Astrocyte (in vitro differentiated cells and primary cell): ENCODE data around the gene ZNF121. TPM values are rescaled to one million over a fixed set of nuclear protein-coding genes. Genes with fewer than 3 reads are reported as not detected.
A peak's percentile ranks its signal among the peaks of the same experiment; 100 is the strongest.

Experiments
- DNase-seq: peaks from one replicate; pipeline ENCODE4 v3.0.0-alpha.2; 2010; ENCODE audit warnings: low read depth
- FAIRE-seq: peaks from 2 replicates; lab custom pipeline; 2011; peaks lifted over from hg19 to GRCh38; lab: Jason Lieb, UNC
- H2AFZ ChIP-seq: 2 replicates; pipeline ENCODE4 v1.6.0; 2012; ENCODE audit warnings: low read depth, low read length, inconsistent platforms
- H3K27ac ChIP-seq: 2 replicates; pipeline ENCODE4 v1.5.1; 2011; ENCODE audit warnings: low read depth, low read length, inconsistent platforms
- H3K27me3 ChIP-seq: 2 replicates; pipeline ENCODE4 v1.6.0; 2011; ENCODE audit warnings: low read length, inconsistent platforms; ENCODE audit not compliant: insufficient read depth
- H3K36me3 ChIP-seq: 2 replicates; pipeline ENCODE4 v1.5.1; 2011; ENCODE audit warnings: low read length, inconsistent platforms; ENCODE audit not compliant: insufficient read depth
- H3K4me1 ChIP-seq: 2 replicates; pipeline ENCODE4 v1.5.1; 2011; ENCODE audit warnings: low read length, inconsistent platforms; ENCODE audit not compliant: insufficient read depth
- H3K4me2 ChIP-seq: 2 replicates; pipeline ENCODE4 v1.6.0; 2012; ENCODE audit warnings: low read length, inconsistent platforms
- H3K4me3 ChIP-seq: 2 replicates; pipeline ENCODE4 v1.5.1; 2011; ENCODE audit warnings: low read depth, mild to moderate bottlenecking, low read length, inconsistent platforms; ENCODE audit not compliant: insufficient read depth
- H3K79me2 ChIP-seq: 2 replicates; pipeline ENCODE4 v1.6.0; 2012; ENCODE audit warnings: mild to moderate bottlenecking, low read length, inconsistent platforms; ENCODE audit not compliant: insufficient read depth
- H3K9ac ChIP-seq: 2 replicates; pipeline ENCODE4 v1.6.0; 2012; ENCODE audit warnings: mild to moderate bottlenecking, low read length, inconsistent platforms
- H3K9me3 ChIP-seq: 2 replicates; pipeline ENCODE4 v1.5.1; 2012; ENCODE audit warnings: low read depth, mild to moderate bottlenecking, low read length, inconsistent platforms; ENCODE audit not compliant: insufficient read depth
- H4K20me1 ChIP-seq: 2 replicates; pipeline ENCODE4 v1.6.0; 2012; ENCODE audit warnings: low read length, inconsistent platforms; ENCODE audit not compliant: insufficient read depth
- H3K27ac Mint-ChIP-seq: one replicate; pipeline ENCODE4 v1.8.0; 2021; ENCODE audit warnings: mild to moderate bottlenecking, mixed read lengths; ENCODE audit not compliant: unreplicated experiment
- H3K27me3 Mint-ChIP-seq: one replicate; pipeline ENCODE4 v1.8.0; 2021; ENCODE audit warnings: low read depth, mixed read lengths; ENCODE audit not compliant: unreplicated experiment
- H3K36me3 Mint-ChIP-seq: one replicate; pipeline ENCODE4 v1.8.0; 2021; ENCODE audit warnings: low read depth, mixed read lengths; ENCODE audit not compliant: unreplicated experiment
- H3K4me1 Mint-ChIP-seq: one replicate; pipeline ENCODE4 v1.8.0; 2021; ENCODE audit warnings: low read depth, mixed read lengths; ENCODE audit not compliant: unreplicated experiment
- H3K4me3 Mint-ChIP-seq: one replicate; pipeline ENCODE4 v1.8.0; 2021; ENCODE audit warnings: mild to moderate bottlenecking, moderate library complexity, mixed read lengths; ENCODE audit not compliant: unreplicated experiment
- H3K9me3 Mint-ChIP-seq: one replicate; pipeline ENCODE4 v1.8.0; 2021; ENCODE audit warnings: mild to moderate bottlenecking, mixed read lengths; ENCODE audit not compliant: unreplicated experiment
- CTCF ChIP-seq: IDR thresholded peaks from 2 replicates; pipeline ENCODE4 v1.5.1; 2011; ENCODE audit warnings: low read depth, mild to moderate bottlenecking, inconsistent platforms, low read length, moderate library complexity; ENCODE audit not compliant: insufficient read depth
- EZH2 ChIP-seq: IDR thresholded peaks from 2 replicates; pipeline ENCODE4 v1.6.1; 2012; ENCODE audit warnings: mild to moderate bottlenecking, low read length, inconsistent platforms; ENCODE audit not compliant: insufficient read depth
- total RNA-seq: library from RNA; stranded (reverse); gene quantifications from 2 replicates; pipeline ENCODE4 v1.2.1, GENCODE V29; 2021

The ZNF121 gene
- total RNA-seq, 1 donor from 2014 or later = 72.6 TPM

DNA sequence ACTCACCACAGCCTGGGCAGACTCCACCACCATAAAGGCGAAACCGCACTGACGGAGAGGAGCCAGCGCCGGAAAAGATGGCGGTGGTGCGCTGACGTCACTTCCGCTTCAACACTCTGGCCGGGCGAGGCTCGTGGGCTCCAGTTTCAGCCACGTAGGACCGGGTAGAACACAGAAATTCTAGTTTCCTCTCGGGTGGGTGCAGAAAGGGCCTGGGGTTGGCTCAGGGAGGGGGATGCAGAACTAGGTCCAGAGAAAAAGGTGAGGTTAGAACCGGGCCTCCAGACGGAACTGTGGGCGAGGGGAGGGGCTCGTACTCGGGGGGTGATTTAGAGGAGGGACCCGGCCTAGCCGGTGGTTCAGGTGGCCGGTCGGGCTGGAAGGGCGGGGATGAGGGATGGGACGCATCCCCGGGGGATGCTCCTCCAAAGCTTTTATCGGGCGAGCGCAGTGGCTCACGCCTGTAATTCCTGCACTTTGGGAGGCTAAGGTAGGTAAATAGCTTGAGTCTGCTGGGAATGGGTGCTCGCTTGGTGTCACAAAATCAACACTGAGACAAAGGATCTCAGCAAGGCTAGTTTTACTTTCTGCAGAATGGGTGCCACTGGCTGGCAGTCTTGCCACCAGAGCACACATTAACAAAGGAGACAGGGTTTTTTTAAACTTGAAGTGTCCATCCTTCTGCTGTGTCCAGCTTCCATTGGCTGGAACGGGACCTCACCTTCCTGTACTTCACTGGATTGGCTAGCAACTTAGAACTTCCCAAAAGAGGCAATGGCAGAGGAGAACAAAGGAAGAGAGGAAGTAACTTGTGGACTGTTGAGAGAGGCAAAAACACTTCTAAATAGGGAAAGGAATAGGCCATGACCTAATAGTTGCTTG lies 37.1 kb upstream of the ZNF121 start, which contains the start of gene ZNF561:
ZNF561 (minus strand) TSS at position 77 of the 882 bp plus-strand sequence. CDS start 1,776 bp downstream, outside the sequence.
- Mint-ChIP-seq H3K27ac (peak within 1 kb of the TSS; percentile 100), H3K27me3 (no peaks in the 10 kb centered on the region), H3K9me3 (no peaks in the 10 kb centered on the region), H3K4me1 (peaks cover 28% of the 10 kb centered on the region), H3K4me3 (peak within 1 kb of the TSS; percentile 97), H3K36me3 (peaks cover 26% of the 10 kb centered on the region)
- peak within 1 kb of the TSS; percentile 87 for H3K4me2 ChIP-seq
- H4K20me1 ChIP-seq = no peaks in the 10 kb centered on the region
- peaks cover 21% of the 10 kb centered on the region for H3K36me3 ChIP-seq
- peaks cover 4% of the 10 kb centered on the region for H3K9me3 ChIP-seq
- peak within 1 kb of the TSS; percentile 88 for H2AFZ ChIP-seq
- H3K9ac ChIP-seq = peak within 1 kb of the TSS; percentile 92
- peaks cover 28% of the 10 kb centered on the region for H3K79me2 ChIP-seq
- no peak for FAIRE-seq
- H3K4me3 ChIP-seq = peak within 1 kb of the TSS; percentile 98
- TF ChIP-seq EZH2 (no peak), CTCF (no peak)
- peaks cover 13% of the 10 kb centered on the region for H3K4me1 ChIP-seq
- no peaks in the 10 kb centered on the region for H3K27me3 ChIP-seq
- H3K27ac ChIP-seq = peak within 1 kb of the TSS; percentile 93
- peak; percentile 90 for DNase-seq

- no peaks in the 10 kb centered on the region for H3K27me3 ChIP-seq
- FAIRE-seq = no peak
- Mint-ChIP-seq H3K4me1 (peaks cover 27% of the 10 kb centered on the region), H3K27ac (peak overlapping the region; percentile 100), H3K27me3 (no peaks in the 10 kb centered on the region), H3K36me3 (peaks cover 30% of the 10 kb centered on the region), H3K9me3 (peaks cover under 1% of the 10 kb centered on the region), H3K4me3 (peak overlapping the region; percentile 97)
- H3K9me3 ChIP-seq = peaks cover 8% of the 10 kb centered on the region
- H3K4me3 ChIP-seq = peak overlapping the region; percentile 98
- H3K79me2 ChIP-seq = peaks cover 28% of the 10 kb centered on the region
- H3K4me1 ChIP-seq = peaks cover 13% of the 10 kb centered on the region
- H3K36me3 ChIP-seq = peaks cover 27% of the 10 kb centered on the region
- DNase-seq = no peak
- peak overlapping the region; percentile 93 for H3K27ac ChIP-seq
- H4K20me1 ChIP-seq = no peaks in the 10 kb centered on the region
- peak overlapping the region; percentile 87 for H3K4me2 ChIP-seq
- H2AFZ ChIP-seq = peak overlapping the region; percentile 88
- no peak for TF ChIP-seq EZH2
- no peak for TF ChIP-seq CTCF
- H3K9ac ChIP-seq = peak overlapping the region; percentile 92
These were observed 36.5 kb upstream of the ZNF121 start for GRCh38 chr19:9620842-9621155.

GRCh38 chr19:9615844-9616243 lies 31.5 kb upstream of the ZNF121 start:
- Histone ChIP-seq H2AFZ (no peak overlapping the region), H4K20me1 (no peaks in the 10 kb centered on the region), H3K9me3 (peaks cover 39% of the 10 kb centered on the region), H3K79me2 (peaks cover 22% of the 10 kb centered on the region), H3K4me1 (peaks cover 6% of the 10 kb centered on the region), H3K36me3 (peaks cover 62% of the 10 kb centered on the region), H3K27ac (no peak overlapping the region), H3K9ac (no peak overlapping the region), H3K4me3 (no peak overlapping the region), H3K27me3 (no peaks in the 10 kb centered on the region), H3K4me2 (no peak overlapping the region)
- H3K27ac Mint-ChIP-seq = no peak overlapping the region
- no peak for TF ChIP-seq EZH2
- TF ChIP-seq CTCF = no peak
- peaks cover 19% of the 10 kb centered on the region for H3K9me3 Mint-ChIP-seq
- FAIRE-seq = no peak
- H3K27me3 Mint-ChIP-seq = no peaks in the 10 kb centered on the region
- DNase-seq = no peak
- peak overlapping the region; percentile 67 for H3K4me3 Mint-ChIP-seq
- H3K4me1 Mint-ChIP-seq = peaks cover 15% of the 10 kb centered on the region
- peaks cover 68% of the 10 kb centered on the region for H3K36me3 Mint-ChIP-seq
